CD4-positive, alpha-beta T cell treated with Interleukin-15 for 4 hours (primary cell): ENCODE measurements around the gene MAP4K5.

Experiments
- DNase-seq: peaks from one replicate; pipeline ENCODE4 v3.0.0-alpha.2; 2020; ENCODE audit warnings: low spot score

The MAP4K5 gene

DNA sequence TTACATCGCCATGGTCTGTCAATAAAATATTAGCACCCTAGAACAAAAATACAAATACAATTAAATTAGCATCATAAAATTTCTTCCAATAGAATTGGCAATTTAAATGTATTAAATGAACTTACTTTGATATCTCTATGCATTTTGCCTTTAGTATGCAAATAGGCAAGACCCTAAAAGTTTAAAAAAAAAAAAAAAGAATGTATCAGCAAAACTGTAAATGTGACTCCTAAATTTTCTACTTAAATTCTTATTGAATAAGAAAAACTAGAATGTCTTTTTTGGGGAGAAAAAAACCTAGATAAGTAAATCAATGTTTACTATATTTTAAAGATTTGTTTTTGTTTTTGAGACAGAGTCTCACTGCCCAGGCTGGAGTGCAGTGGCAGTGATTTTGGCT is 56.2 kb downstream of the MAP4K5 start:
- no peak for DNase-seq

- no peak for DNase-seq
Measured at GRCh38 chr14:50475460-50475859, 56.9 kb downstream of the MAP4K5 start.

- no peak for DNase-seq
Measured at GRCh38 chr14:50471838-50472465, 60.4 kb downstream of the MAP4K5 start.

- no peak for DNase-seq
Measured at GRCh38 chr14:50469982-50470381, 62.4 kb downstream of the MAP4K5 start.

DNA sequence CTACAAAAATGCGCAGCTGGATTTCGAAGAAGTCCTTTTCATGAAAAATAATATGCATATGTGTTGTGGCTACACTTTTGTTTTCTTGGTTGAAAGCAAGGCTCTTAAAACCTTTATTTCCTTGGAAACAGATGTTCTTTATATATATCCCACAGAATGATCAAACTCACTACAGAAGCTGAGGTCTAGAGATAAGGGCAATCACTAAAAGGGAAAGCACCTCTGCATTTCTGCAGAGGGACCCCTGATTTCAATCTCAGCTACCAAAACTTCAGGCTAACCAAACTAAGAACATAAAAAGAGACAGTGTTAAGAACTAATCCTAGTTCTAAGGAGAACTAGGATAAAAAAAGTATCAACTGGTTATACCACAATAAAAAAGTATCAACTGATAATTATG is 70.3 kb downstream of the MAP4K5 start:
- DNase-seq: no peak

DNA sequence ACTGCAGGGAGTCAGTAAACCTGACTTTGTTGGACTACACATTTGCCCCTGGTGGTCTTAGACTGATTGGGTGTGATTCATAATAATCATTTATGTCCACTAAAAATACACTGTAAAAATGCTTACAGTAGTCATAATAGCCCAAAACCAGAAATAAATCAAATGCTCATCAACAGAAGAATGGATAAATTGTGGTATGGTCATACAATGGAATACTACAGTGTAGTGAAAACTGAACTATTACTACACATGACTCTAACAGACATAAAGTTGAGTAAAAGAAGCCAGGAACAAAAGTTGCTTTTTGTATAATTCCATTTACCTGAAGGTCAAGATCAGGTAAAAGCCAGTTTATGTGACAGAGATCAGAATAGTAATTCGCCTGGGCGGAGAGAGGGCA is 78.5 kb downstream of the MAP4K5 start:
- DNase-seq: no peak

GRCh38 chr14:50452979-50453705 is 79.2 kb downstream of the MAP4K5 start:
- no peak for DNase-seq

DNA sequence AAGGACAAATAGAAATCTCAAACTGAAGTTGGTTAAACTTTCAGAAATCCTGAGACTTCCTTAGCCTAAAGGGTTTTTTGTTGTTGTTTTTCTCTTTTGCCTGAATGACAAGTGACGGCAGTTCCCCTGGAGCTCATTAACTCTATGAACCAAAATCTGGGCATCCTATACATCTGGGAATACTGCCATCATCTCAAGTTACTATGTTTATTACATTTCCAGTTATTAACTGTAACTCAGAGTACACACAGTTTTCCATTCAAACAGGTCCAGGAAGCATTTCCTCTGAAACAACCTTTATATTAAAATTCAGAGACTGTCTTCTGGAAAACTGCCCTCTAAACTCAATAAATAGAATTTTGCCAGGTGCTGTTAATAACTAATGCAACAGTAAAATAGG is 80.1 kb downstream of the MAP4K5 start:
- DNase-seq: no peak

- no peak for DNase-seq
Measured at GRCh38 chr14:50451854-50452253, 80.5 kb downstream of the MAP4K5 start.

- DNase-seq: no peak
Measured at GRCh38 chr14:50447461-50447860, 84.9 kb downstream of the MAP4K5 start.

DNA sequence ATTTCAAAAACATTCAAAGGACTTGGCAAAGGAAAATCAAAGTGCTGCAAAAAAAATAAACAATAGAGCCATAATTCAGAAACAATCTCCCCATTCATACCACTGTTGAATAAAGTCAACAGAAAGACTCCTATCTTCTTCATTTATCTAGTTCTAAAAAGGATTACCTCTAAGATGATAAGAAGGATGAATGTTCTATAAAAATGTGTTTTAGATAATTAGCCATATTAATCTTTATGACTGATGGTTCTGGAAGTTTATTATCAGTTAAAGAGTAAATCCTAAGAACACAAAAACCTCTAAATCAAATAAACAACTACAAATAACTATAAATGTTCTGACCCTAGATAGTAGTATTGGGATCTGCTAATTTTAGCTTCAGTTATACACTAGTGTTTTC is 97.8 kb downstream of the MAP4K5 start:
- DNase-seq: no peak

GRCh38 chr14:50432131-50432530 is 100.2 kb downstream of the MAP4K5 start:
- DNase-seq: no peak

DNA sequence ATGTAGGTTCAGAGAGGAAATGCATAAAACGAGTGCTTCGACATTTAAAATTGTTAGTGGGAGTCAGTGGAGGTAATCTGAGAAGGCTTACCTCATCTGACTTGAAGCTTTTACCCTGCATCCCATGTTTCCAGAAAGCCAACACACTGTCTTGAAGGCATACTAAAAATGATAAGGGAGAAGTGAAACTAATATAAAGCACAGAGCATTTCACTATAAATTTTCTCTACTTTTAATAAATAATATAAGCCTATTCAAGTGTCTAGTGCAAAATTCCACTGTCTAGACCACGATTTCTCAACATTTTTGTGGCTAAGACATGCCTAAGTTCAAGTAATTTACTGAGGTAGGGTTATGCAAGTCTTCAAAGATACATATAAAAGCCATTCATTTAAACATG is 106.6 kb downstream of the MAP4K5 start:
- no peak for DNase-seq

- DNase-seq: no peak
Measured at GRCh38 chr14:50425105-50425504, 107.3 kb downstream of the MAP4K5 start.

GRCh38 chr14:50423529-50423928 is 108.8 kb downstream of the MAP4K5 start:
- DNase-seq: no peak

DNA sequence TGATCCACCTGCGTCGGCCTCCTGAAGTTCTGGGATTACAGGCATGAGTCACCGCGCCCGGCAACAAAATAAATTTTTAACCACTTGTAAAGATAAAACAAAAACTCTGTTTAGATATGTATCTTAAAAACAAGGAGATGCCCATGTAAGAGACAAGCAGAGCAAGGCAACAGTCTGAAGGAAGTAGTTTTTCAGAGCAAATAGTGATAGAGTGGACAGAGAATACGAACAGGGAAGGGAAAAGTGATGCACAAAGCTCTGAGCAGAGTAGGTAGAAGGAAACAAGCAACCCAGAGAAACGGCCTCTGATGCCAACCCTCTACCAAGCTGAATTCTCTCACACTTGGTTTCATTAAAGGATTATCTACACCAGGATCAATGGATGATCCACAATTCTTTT is 110.9 kb downstream of the MAP4K5 start:
- DNase-seq: no peak

GRCh38 chr14:50417853-50418252 is 114.5 kb downstream of the MAP4K5 start:
- DNase-seq: no peak

- DNase-seq: no peak
Measured at GRCh38 chr14:50410921-50411320, 121.4 kb downstream of the MAP4K5 start.

DNA sequence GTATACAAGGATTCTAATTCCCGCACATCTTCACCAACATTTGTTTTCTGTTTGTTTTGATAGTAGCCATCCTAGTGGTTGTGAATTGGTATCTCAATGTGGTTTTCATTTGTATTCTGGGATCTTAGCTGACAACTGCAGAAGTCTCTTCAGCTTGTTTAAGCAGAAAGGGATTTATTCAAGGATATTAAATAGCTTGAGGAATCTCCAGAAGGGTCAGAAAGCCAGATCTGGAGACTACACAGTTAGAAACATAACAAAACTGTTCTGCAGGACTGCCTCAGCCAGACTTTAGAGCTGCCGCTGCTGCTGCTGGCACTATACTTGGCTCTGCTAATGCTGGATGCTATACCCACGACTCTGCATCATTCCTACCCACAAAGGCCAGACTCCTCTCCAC is 122.3 kb downstream of the MAP4K5 start:
- no peak for DNase-seq

DNA sequence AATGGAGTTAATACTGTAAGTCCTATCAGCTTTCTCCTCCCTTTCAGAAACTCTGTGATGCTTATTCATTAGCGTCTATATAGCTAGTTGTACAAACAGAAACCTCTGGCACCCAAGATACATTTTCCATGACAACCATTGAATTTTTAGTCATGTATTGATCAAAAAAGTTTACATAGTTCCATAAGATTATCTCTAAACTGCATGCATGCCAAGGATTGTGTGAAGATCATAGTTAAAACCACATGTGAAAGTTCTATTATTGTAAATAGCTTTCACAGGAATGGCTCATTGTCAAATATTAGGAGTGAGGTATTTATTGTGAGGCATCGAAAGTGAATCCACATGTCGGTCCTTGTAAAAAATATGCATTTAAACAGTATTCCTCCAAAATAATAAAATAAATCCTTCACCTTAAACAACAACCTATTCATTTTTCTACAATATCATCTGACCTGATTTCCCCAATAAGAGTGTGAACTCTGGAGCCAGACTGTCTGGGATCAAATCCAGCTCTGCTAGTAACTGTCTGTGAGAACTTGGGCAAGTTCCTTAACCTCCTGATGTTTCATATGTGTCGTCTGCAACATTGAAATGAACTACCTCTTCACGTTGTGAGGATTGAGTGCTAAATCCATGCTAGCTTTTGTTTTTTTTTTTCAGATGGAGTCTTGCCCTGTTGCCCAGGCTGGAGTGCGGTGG is 125.1 kb downstream of the MAP4K5 start:
- DNase-seq: no peak

DNA sequence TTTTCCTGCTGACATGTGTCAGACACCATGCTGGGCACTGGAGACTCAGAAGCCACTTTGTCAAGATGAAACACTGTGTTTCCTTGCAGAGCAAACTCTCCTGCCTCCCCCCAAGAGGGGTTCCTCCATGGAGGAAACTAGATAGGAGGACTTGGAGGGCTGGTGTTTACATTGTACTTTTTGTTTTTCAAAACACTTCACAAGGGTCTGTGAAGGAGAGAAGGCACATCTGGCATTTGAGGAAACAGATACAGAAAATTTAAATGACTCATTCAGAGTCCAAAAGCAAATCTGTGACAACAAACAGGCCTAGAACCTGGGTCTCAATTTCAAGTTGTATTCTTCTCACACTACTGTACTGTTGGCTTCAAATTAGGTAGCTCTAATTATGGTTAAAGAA is 128.9 kb downstream of the MAP4K5 start:
- DNase-seq: no peak

- no peak for DNase-seq
Measured at GRCh38 chr14:50402965-50403364, 129.4 kb downstream of the MAP4K5 start.

DNA sequence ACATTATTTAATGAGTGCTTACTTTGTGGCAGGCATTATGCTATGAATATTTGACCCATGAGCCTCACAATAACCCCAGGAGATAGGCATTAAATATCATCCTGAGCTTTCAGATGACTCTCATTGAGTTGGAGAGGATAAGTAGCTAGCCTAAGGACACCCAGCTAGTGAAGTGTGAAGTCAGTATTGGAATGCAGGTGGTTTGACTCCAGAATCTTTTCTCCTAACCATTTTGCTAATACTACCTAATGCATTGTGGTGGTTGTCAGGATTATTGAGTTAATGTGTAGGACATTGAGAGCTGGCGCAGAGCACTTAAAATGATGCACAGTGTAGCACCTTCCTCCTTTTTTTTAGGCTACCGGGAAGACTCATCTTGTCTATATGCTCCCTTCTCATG is 131.9 kb downstream of the MAP4K5 start:
- no peak for DNase-seq
